GM18870 (cell line): Measurements from ENCODE around the gene ALOX15B.
"Not testable (repeated sequence)": the region's sequence is repeated elsewhere in the genome, so short reads cannot be mapped to it uniquely, and the experiment has no call there.

Experiments
- ATAC-seq: cut with Tn5 transposase; IDR thresholded peaks from one replicate; pipeline ENCODE4 v1.9.1; 2021; ENCODE audit warnings: moderate library complexity; ENCODE audit not compliant: unreplicated experiment

The ALOX15B gene

GRCh38 chr17:8060274-8060673 is 21.4 kb downstream of the ALOX15B start:
- ATAC-seq = no peak

GRCh38 chr17:8061851-8062250 is 23.0 kb downstream of the ALOX15B start:
- not testable (repeated sequence) for ATAC-seq

GRCh38 chr17:8062435-8062806 is 23.6 kb downstream of the ALOX15B start:
- ATAC-seq = no peak

- ATAC-seq = no peak
Measured at GRCh38 chr17:8062807-8063483, 24.1 kb downstream of the ALOX15B start.

GRCh38 chr17:8063761-8064534 is 25.1 kb downstream of the ALOX15B start:
- ATAC-seq = no peak

GRCh38 chr17:8064561-8065019 is 25.7 kb downstream of the ALOX15B start:
- no peak for ATAC-seq

- no peak for ATAC-seq
Measured at GRCh38 chr17:8066841-8067775, 28.2 kb downstream of the ALOX15B start.

GRCh38 chr17:8067806-8068205 is 28.9 kb downstream of the ALOX15B start:
- no peak for ATAC-seq

GRCh38 chr17:8068736-8069586 is 30.1 kb downstream of the ALOX15B start:
- ATAC-seq = no peak

GRCh38 chr17:8069587-8069860 is 30.7 kb downstream of the ALOX15B start:
- ATAC-seq = no peak

- ATAC-seq = no peak
Measured at GRCh38 chr17:8071496-8071895, 32.6 kb downstream of the ALOX15B start.

GRCh38 chr17:8072341-8072728 is 33.5 kb downstream of the ALOX15B start:
- ATAC-seq = no peak

GRCh38 chr17:8072729-8073461 is 34.0 kb downstream of the ALOX15B start:
- ATAC-seq = no peak

GRCh38 chr17:8073627-8074484 is 35.0 kb downstream of the ALOX15B start:
- ATAC-seq = no peak

- no peak for ATAC-seq
Measured at GRCh38 chr17:8074554-8074953, 35.7 kb downstream of the ALOX15B start.

- no peak for ATAC-seq
Measured at GRCh38 chr17:8075081-8075480, 36.2 kb downstream of the ALOX15B start.

- ATAC-seq = no peak
Measured at GRCh38 chr17:8075574-8076342, 36.9 kb downstream of the ALOX15B start.

GRCh38 chr17:8076502-8077266 is 37.8 kb downstream of the ALOX15B start:
- no peak for ATAC-seq
